GM03348 (cell line): ENCODE measurements around the gene FREY1.

Source experiments
- DNase-seq: peaks from one replicate; pipeline ENCODE4 v3.0.0; 2012; ENCODE audit warnings: low spot score

FREY1 gene

GRCh38 chr11:45894555-45895247 lies 12.4 kb downstream of the FREY1 start:
- DNase-seq: no peak

- no peak for DNase-seq
Measured at GRCh38 chr11:45892856-45893255, 14.2 kb downstream of the FREY1 start.

DNA sequence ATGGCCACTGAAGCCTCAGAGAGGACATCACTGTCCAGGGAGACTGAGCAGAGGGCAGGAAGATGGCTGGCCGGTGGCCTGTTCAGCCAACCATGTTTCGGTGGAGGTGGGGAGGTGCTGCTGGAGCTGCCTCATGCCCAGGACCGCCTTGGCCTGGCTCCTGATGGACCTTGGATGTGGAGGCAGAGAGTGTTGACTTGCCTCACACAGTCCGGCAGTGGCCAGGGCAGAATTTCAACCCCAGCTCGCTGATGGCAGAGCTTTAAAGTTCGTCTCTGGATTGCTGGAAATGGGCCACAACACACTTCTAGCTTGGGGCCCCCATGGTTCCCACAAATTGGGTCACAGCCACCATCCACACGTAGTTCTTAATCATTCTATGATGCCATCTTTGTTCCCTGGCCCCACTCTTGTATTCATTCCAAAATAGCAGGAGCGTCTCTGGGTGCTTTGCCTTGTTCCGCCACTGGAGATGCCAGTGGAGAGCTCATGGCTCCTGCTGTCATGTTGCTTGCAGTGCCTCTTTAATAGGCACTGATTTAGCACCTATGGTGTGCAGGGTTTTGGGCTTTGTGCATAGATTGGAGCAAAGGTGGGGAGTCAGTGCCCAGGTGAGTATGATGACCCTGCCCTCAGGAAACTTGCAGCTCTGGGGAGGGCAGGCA lies 16.1 kb downstream of the FREY1 start:
- no peak for DNase-seq

GRCh38 chr11:45889966-45890365 lies 17.1 kb downstream of the FREY1 start:
- DNase-seq: no peak

GRCh38 chr11:45889555-45889954 lies 17.5 kb downstream of the FREY1 start:
- DNase-seq: no peak

GRCh38 chr11:45887587-45887986 lies 19.5 kb downstream of the FREY1 start:
- DNase-seq: no peak

- DNase-seq: no peak
Measured at GRCh38 chr11:45886816-45887520, 20.1 kb downstream of the FREY1 start.

DNA sequence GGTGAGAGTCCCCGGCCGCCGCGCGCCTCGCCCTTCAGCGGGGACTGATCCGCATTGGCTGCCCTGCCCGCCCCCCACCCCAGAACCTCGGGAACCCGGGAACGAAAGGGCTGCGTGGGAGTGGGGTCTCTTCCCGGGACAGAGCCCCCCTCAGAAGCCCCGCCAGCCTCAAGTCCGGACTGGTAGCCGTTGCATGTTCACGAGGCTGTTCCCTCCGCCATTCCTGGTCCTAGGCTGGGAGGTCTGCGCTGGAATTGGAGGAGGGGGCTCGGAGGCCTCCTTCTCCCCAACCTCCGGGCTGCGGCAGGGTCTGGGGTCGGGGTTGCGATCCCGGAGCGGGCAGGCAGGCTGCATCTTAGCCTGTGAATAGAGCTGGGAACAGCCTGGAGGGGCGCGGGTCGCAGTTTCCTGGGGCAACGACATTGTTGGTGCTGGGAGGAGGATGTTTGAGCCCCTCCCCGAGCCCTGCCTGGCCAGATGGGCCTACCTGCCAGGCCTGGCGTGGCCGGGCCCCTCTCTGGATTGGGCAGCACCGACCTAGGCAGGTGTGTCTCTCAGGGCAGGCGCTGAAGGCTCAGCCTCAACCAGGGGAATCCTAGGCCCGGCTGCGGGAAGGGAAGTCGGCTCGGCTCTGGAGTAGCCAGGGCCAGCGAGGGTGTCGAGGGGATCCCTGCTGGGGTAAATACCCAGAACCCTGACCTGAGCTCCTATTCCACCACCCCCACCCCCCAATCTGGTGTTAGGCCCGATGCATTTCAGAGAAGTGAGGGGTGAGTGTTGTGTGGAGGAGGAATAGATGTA lies 20.9 kb downstream of the FREY1 start:
- no peak for DNase-seq

- peak; percentile 91 for DNase-seq
Measured at GRCh38 chr11:45885274-45885920, 21.7 kb downstream of the FREY1 start, which contains the start of gene MAPK8IP1. TSS of gene MAPK8IP1 (plus strand) at chr11:45885651. CDS start at chr11:45885821, 170 bp downstream.

DNA sequence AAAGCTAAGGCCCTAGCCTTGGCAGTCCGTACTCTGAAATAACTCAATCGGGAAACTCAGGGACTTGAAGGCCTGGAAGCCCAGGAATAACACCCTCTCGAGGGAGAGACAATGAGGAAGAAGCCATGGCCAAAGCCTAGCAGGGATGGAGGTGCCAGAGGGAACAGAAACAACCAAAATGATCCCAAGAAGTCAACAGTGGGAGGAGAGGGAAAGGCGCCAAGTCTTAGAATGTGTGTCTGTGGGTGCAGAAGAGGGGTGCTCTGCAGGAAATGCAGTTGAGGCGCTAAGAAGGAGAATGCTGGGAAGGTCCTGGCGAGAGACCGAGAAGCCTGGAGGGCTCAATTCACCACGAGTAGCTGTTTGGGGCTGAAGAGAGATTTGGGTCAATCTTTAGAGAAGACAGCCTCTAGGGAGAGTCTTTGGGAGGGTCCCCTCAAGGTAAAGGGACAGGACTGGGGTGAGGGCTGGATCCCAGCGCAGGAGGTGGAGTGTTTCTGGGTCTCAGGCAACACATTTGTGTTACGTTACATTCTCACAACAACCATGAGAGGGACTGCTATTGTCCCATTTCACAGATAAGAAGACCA lies 22.4 kb downstream of the FREY1 start:
- DNase-seq: no peak

- DNase-seq: no peak
Measured at GRCh38 chr11:45881708-45882368, 25.2 kb downstream of the FREY1 start.

- no peak for DNase-seq
Measured at GRCh38 chr11:45880772-45881570, 26.1 kb downstream of the FREY1 start.

DNA sequence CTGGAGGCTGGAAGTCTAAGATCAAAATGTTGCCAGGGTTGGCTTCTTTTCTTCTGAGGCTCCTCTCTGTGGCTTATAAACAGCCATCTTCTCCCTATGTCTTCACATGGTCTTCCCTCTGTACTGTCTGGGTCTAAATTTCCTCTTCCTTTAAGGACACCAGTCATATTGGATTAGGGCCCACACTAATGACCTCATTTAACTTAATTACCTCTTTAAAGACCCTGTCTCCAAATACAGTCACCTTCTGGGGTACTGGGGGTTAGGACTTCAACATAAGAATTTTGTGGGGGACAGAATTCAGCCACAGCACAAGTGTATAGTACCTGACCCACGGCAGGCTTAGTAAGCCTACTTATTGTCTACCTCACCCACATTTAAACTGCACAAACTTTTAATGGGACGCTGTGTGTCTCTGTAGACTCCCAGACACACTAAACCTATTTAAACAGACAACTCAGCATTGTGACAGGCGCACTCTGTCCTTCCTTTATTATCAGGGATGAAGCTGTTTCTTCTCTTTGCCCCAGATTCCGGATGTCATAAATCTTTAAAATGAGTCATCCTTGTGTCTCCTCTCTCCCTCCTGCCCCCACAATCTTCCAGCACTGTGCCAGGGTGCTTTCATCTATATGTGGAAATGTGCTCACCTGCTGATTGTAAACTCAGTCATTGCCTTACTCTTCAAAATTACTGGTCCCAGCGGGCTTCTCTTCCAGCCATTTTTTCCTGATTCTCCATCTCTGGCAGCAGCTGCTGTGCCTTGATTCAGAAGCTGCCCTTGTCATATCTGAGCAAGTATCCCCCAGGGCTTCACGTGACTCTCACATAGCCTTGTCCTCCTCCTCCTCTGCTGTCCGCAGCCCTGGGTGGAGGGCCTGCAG lies 27.0 kb downstream of the FREY1 start:
- no peak for DNase-seq

DNA sequence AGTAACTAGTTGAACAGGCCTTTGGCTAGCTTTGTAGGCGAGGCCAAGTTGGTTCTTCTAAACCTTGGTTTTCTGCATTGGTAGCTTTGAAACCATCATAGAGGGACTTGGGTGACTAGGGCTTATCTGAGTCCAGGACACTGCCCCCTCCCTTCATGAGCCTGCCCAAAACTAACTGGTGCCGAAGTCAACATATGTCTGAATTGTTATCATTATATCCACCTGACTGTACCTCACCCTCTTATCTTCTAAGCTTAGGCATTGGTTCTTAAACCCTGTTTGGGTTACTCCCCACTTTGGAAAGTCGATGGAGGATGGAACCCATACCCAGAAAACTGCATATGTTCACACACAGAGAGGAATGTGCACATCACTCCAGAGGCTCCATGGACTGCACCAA lies 29.2 kb downstream of the FREY1 start:
- no peak for DNase-seq

GRCh38 chr11:45877221-45877620 lies 29.9 kb downstream of the FREY1 start:
- no peak for DNase-seq

DNA sequence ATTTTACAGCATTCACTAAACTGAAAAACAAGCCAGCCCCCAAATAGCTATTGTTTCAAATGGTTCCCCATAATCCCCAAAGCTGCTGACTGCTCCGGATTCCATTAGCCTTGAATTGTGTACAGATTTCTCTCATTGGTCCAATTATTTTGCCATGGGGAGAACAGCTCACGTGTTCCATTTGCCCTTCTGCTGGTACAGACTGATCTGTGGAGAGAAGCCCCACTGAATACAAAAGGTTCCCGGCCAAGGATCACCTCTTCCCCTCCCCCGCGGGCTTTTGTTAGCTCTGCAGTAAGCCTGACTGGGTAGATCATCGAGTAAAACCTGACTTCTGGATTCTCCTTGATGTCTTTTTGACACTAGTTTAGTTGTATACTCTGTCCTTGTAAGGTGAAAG lies 30.7 kb downstream of the FREY1 start:
- DNase-seq: no peak

DNA sequence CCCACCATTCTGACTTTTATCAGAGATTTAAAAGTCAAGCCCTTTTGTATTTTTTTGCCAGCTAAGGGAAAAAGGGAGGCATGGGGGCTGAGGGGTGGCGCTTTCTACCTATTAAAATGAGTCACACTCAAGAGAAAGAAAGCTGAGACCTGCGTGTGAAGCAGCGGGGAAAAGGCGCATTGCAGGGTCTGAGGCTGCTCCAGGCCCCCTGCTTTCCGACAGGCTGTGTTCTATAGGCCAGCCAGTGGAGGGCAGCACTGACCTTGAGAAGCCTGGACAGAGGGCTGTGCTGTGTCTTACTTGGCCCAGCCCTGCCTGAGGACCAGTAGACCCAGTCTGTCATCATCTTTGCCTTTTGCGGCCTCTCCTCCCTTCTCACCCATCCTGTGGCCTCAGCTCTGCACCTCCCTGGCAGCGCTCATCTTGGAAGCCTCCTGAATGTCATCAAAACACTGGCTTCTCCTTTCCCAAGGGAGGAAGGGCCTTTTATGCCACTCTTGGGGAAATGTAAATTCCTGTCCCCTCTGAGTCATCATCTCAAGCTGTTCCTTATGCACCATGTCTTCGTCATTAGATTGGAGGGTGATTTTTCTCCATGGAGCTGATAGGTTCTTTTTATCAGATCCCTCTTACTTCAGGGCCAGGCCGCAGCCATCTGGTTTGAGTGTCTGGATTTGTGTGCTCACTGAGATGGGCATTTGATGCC lies 34.3 kb downstream of the FREY1 start:
- DNase-seq: peak; percentile 83

GRCh38 chr11:45871638-45872037 lies 35.4 kb downstream of the FREY1 start:
- DNase-seq: no peak
